K562 (cell line): ENCODE data around the gene RAD51D. TPM values are rescaled to one million over a fixed set of nuclear protein-coding genes. Genes with fewer than 3 reads are reported as not detected.

Experiments
- ARID4B ChIP-seq: sonication (generic); formaldehyde crosslinking; IDR thresholded peaks from 2 replicates; pipeline ENCODE4 v1.8.0; 2022; ENCODE audit warnings: mild to moderate bottlenecking, missing genetic modification reagents
- ATF4 ChIP-seq: fragments of 450-650 bp; formaldehyde crosslinking; IDR thresholded peaks from 2 replicates; pipeline ENCODE4 v1.4.0; 2022; ENCODE audit warnings: mild to moderate bottlenecking, moderate library complexity
- CBX1 ChIP-seq: sonication (generic); IDR thresholded peaks from 2 replicates; pipeline ENCODE4 v1.6.1; 2016; ENCODE audit warnings: antibody characterized with exemption, low read depth, mild to moderate bottlenecking
- CEBPG ChIP-seq, 3 experiments: fragments of 200-800 bp in 1 of 3; sonication (Bioruptor generic) in 1 of 3; sonication (generic) in 1 of 3; formaldehyde crosslinking in 1 of 3; IDR thresholded peaks in 2 of 3; conservative IDR thresholded peaks in 1 of 3; 2 replicates each; pipeline versions ENCODE4 v1.6.1 to v1.8.0; 2016 to 2022; ENCODE audit warnings: missing compliant biosample characterization in 2 of 3, missing genetic modification characterization in 2 of 3, mild to moderate bottlenecking in 1 of 3, missing genetic modification reagents in 1 of 3
- LCOR ChIP-seq: sonication (generic); formaldehyde crosslinking; IDR thresholded peaks from 2 replicates; pipeline ENCODE4 v1.8.0; 2022; ENCODE audit warnings: mild to moderate bottlenecking, missing genetic modification reagents
- MCM5 ChIP-seq: fragments of 450-650 bp; IDR thresholded peaks from 2 replicates; pipeline ENCODE4 v1.6.1; 2016; ENCODE audit warnings: low read depth
- PRMT5 ChIP-seq: sonication (generic); formaldehyde crosslinking; IDR thresholded peaks from 2 replicates; pipeline ENCODE4 v1.5.0; 2020; ENCODE audit warnings: missing genetic modification reagents
- SLC30A9 ChIP-seq: fragments of 250-450 bp; sonication (Bioruptor Pico); IDR thresholded peaks from 2 replicates; pipeline ENCODE4 v1.8.0; 2022; ENCODE audit warnings: mild to moderate bottlenecking, moderate library complexity
- SOX6 ChIP-seq: fragments of 450-650 bp; IDR thresholded peaks from 2 replicates; pipeline ENCODE4 v1.6.1; 2014; ENCODE audit warnings: mild to moderate bottlenecking
- SPI1 ChIP-seq: IDR thresholded peaks from 2 replicates; pipeline ENCODE4 v1.6.1; 2011; ENCODE audit warnings: low read depth, low read length, control low read depth, borderline replicate concordance
- TSC22D4 ChIP-seq: fragments of 450-650 bp; IDR thresholded peaks from 2 replicates; pipeline ENCODE4 v1.6.1; 2016; ENCODE audit warnings: missing genetic modification characterization, missing biosample characterization, control low read depth
- XRCC4 ChIP-seq: IDR thresholded peaks from one replicate; pipeline ENCODE4 v1.6.1; 2011; ENCODE audit not compliant: insufficient read depth, insufficient read length; ENCODE audit errors: extremely low read depth
- ZNF282 ChIP-seq: sonication (generic); formaldehyde crosslinking; IDR thresholded peaks from 2 replicates; pipeline ENCODE4 v1.8.1; 2023; ENCODE audit warnings: missing genetic modification reagents
- ZNF696 ChIP-seq: fragments of 250-450 bp; sonication (Bioruptor Pico); conservative IDR thresholded peaks from 2 replicates; pipeline ENCODE4 v1.4.0; 2020; ENCODE audit warnings: mild to moderate bottlenecking, moderate library complexity
- polyA plus RNA-seq, 8 experiments: library from polyadenylated mRNA; depleted of rRNA in 4 of 8; stranded (reverse) in 5 of 8; unstranded in 3 of 8; fragments of >200 nt; fragmentation: Nextera tagmentation in 2 of 8; fragmentation: Illumina TruSeq in 1 of 8; extraction: Ambion mirVana in 2 of 8; extraction: Trizol in 1 of 8; gene quantifications; 2 replicates each; pipeline versions ENCODE4 v1.2.1 to v1.2.3, GENCODE V29; 2011 to 2014; ENCODE audit warnings: inconsistent platforms in 1 of 8, missing spikeins in 1 of 8
- total RNA-seq, 7 experiments: library from RNA; depleted of rRNA in 6 of 7; stranded (reverse); fragments of >200 nt in 6 of 7; fragmentation: Illumina TruSeq in 2 of 7; extraction: Trizol in 2 of 7; gene quantifications; 2 replicates each; pipeline versions ENCODE4 v1.2.1 to v1.2.3, GENCODE V29; 2011 to 2021; ENCODE audit warnings: low replicate concordance in 1 of 7
- TF ChIP-seq, protein P1 (sequence below), 3 experiments: fragments of 200-800 bp in 1 of 3; fragments of 250-450 bp in 1 of 3; fragments of 450-650 bp in 1 of 3; sonication (Bioruptor Pico) in 1 of 3; sonication (Bioruptor generic) in 1 of 3; formaldehyde crosslinking in 1 of 3; IDR thresholded peaks; 2 replicates each; pipeline versions ENCODE4 v1.6.1 to v1.8.0; 2016 to 2022; ENCODE audit warnings: mild to moderate bottlenecking in 2 of 3, missing genetic modification characterization in 2 of 3, missing compliant biosample characterization in 1 of 3, moderate library complexity in 1 of 3

Gene RAD51D
- total and polyA plus RNA-seq, 9 of the 15 experiments (the other 6 are each of a cell fraction or from before 2014, with no cell fraction given): 2.2 to 16.9 (median 8.7) TPM

- no peak for TF ChIP-seq PRMT5 (CRISPR knock-in tag)
- TF ChIP-seq ATF4: no peak
- no peak for TF ChIP-seq ZNF696 (CRISPR knock-in tag)
- peak; percentile 23; the same call in 1 of the 2 replicates for TF ChIP-seq SOX6
- TF ChIP-seq, protein P1, sequence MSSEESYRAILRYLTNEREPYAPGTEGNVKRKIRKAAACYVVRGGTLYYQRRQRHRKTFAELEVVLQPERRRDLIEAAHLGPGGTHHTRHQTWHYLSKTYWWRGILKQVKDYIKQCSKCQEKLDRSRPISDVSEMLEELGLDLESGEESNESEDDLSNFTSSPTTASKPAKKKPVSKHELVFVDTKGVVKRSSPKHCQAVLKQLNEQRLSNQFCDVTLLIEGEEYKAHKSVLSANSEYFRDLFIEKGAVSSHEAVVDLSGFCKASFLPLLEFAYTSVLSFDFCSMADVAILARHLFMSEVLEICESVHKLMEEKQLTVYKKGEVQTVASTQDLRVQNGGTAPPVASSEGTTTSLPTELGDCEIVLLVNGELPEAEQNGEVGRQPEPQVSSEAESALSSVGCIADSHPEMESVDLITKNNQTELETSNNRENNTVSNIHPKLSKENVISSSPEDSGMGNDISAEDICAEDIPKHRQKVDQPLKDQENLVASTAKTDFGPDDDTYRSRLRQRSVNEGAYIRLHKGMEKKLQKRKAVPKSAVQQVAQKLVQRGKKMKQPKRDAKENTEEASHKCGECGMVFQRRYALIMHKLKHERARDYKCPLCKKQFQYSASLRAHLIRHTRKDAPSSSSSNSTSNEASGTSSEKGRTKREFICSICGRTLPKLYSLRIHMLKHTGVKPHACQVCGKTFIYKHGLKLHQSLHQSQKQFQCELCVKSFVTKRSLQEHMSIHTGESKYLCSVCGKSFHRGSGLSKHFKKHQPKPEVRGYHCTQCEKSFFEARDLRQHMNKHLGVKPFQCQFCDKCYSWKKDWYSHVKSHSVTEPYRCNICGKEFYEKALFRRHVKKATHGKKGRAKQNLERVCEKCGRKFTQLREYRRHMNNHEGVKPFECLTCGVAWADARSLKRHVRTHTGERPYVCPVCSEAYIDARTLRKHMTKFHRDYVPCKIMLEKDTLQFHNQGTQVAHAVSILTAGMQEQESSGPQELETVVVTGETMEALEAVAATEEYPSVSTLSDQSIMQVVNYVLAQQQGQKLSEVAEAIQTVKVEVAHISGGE (CRISPR knock-in tag; IDR thresholded peaks at IDR 0.05): peak in 1 of 3 experiments; percentile 63; a peak in 1 of 6 replicates
- TF ChIP-seq ZNF282: no peak
- TF ChIP-seq MCM5: no peak
- TF ChIP-seq XRCC4: no peak
- TF ChIP-seq SLC30A9: no peak
- TF ChIP-seq LCOR (CRISPR knock-in tag): no peak
- peak; percentile 83 for TF ChIP-seq CBX1
- TF ChIP-seq ARID4B: peak; percentile 98
- TF ChIP-seq CEBPG (CRISPR knock-in tag; IDR thresholded peaks at IDR 0.05): no peak
- TF ChIP-seq CEBPG (tag; conservative IDR thresholded peaks at IDR 0.05 in 1 of 2, IDR thresholded peaks at IDR 0.05 in 1 of 2): no peak
- TF ChIP-seq SPI1: no peak
- no peak for TF ChIP-seq TSC22D4 (tag)
Observed at GRCh38 chr17:35141681-35142466, 22.2 kb upstream of the RAD51D start, which contains the start of gene NLE1 (continued).
